Suprapubic skin (tissue), 4 donors: ENCODE measurements around the gene BCL11A. TPM values are rescaled to one million over a fixed set of nuclear protein-coding genes. Genes with fewer than 3 reads are reported as not detected.

Source experiments
- DNase-seq, 2 donors: peaks; one replicate each; pipeline ENCODE4 v3.0.0-alpha.2; 2019; ENCODE audit warnings: low spot score in 2 of 2
- H3K27ac ChIP-seq: fragments of 200-600 bp; sonication (generic); one replicate; pipeline ENCODE4 v1.5.1; 2019
- H3K27me3 ChIP-seq: fragments of 200-600 bp; sonication (generic); one replicate; pipeline ENCODE4 v1.5.1; 2019
- H3K36me3 ChIP-seq: fragments of 200-600 bp; sonication (generic); one replicate; pipeline ENCODE4 v1.5.1; 2019
- H3K4me1 ChIP-seq: fragments of 200-600 bp; sonication (generic); one replicate; pipeline ENCODE4 v1.5.1; 2019
- H3K4me3 ChIP-seq: fragments of 200-600 bp; sonication (generic); one replicate; pipeline ENCODE4 v1.5.1; 2019; ENCODE audit warnings: mild to moderate bottlenecking
- H3K9me3 ChIP-seq: fragments of 200-600 bp; sonication (generic); one replicate; pipeline ENCODE4 v1.5.1; 2019
- CTCF ChIP-seq, 2 donors: fragments of 200-600 bp in 1 of 2; fragments of 450-650 bp in 1 of 2; sonication (generic) in 1 of 2; IDR thresholded peaks; one replicate each; pipeline ENCODE4 v1.5.1; 2016 to 2019; ENCODE audit warnings: antibody characterized with exemption in 2 of 2, mild to moderate bottlenecking in 1 of 2, moderate library complexity in 1 of 2
- EP300 ChIP-seq: sonication (generic); formaldehyde crosslinking; IDR thresholded peaks from one replicate; pipeline ENCODE4 v1.6.1; 2017; ENCODE audit warnings: antibody characterized with exemption
- POLR2A ChIP-seq, 2 donors: fragments of 450-650 bp; IDR thresholded peaks; one replicate each; pipeline ENCODE4 v1.6.1; 2017; ENCODE audit warnings: antibody characterized with exemption in 2 of 2, mild to moderate bottlenecking in 2 of 2, moderate library complexity in 2 of 2
- POLR2AphosphoS5 ChIP-seq, 3 donors: sonication (generic); formaldehyde crosslinking; IDR thresholded peaks; one replicate each; pipeline ENCODE4 v1.6.1; 2017; ENCODE audit warnings: antibody characterized with exemption in 3 of 3
- WGBS: methylation state at CpG from one replicate; pipeline ENCODE4 v1.1.5; 2018; 5-methylcytosine and 5-hydroxymethylcytosine counted together
- total RNA-seq, 4 donors: library from RNA; depleted of rRNA; stranded (reverse); fragments of >200 nt; gene quantifications; one replicate each; pipeline ENCODE4 v1.1.0, GENCODE V29; 2016

Gene BCL11A
- total RNA-seq, 4 donors from 2014 or later = 67.1 to 222 (median 113) TPM

GRCh38 chr2:60490848-60491247 lies 62.6 kb downstream of the BCL11A start:
- 43% methylated on average over 4 of the region's 4 CpGs for WGBS
- peaks cover 6% of the 10 kb centered on the region for H3K4me1 ChIP-seq

GRCh38 chr2:60490441-60490840 lies 63.0 kb downstream of the BCL11A start:
- Histone ChIP-seq H3K27me3 (no peaks in the 10 kb centered on the region), H3K27ac (no peak overlapping the region), H3K4me3 (no peak overlapping the region), H3K9me3 (no peaks in the 10 kb centered on the region), H3K4me1 (peaks cover 6% of the 10 kb centered on the region), H3K36me3 (no peaks in the 10 kb centered on the region)
- WGBS = 85% methylated on average over 1 of the region's 1 CpG
- DNase-seq = no peak
- TF ChIP-seq CTCF (IDR thresholded peaks at IDR 0.05) = no peak
- no peak for TF ChIP-seq EP300
- TF ChIP-seq POLR2A (IDR thresholded peaks at IDR 0.05) = no peak
- TF ChIP-seq POLR2AphosphoS5 (IDR thresholded peaks at IDR 0.05) = no peak

More at GRCh38 chr2:60490848-60491247, 62.6 kb downstream of the BCL11A start:
- H3K4me3 ChIP-seq = no peak overlapping the region
- H3K36me3 ChIP-seq = no peaks in the 10 kb centered on the region
- no peak overlapping the region for H3K27ac ChIP-seq
- DNase-seq = no peak
- no peaks in the 10 kb centered on the region for H3K9me3 ChIP-seq
- no peaks in the 10 kb centered on the region for H3K27me3 ChIP-seq
- TF ChIP-seq CTCF (IDR thresholded peaks at IDR 0.05) (no peak), EP300 (no peak), POLR2A (IDR thresholded peaks at IDR 0.05) (no peak), POLR2AphosphoS5 (IDR thresholded peaks at IDR 0.05) (no peak)

- no peak for TF ChIP-seq EP300
- no peak for TF ChIP-seq CTCF (IDR thresholded peaks at IDR 0.05)
- no peak for TF ChIP-seq POLR2A (IDR thresholded peaks at IDR 0.05)
- no peak for TF ChIP-seq POLR2AphosphoS5 (IDR thresholded peaks at IDR 0.05)
- Histone ChIP-seq H3K27ac (no peak overlapping the region), H3K27me3 (no peaks in the 10 kb centered on the region), H3K4me1 (peaks cover 9% of the 10 kb centered on the region), H3K4me3 (no peak overlapping the region), H3K36me3 (no peaks in the 10 kb centered on the region), H3K9me3 (no peaks in the 10 kb centered on the region)
- DNase-seq = no peak
- WGBS = 65% methylated on average over 4 of the region's 4 CpGs
These were observed 64.2 kb downstream of the BCL11A start for GRCh38 chr2:60489289-60489688.

- DNase-seq = no peak
- H3K36me3 ChIP-seq = no peaks in the 10 kb centered on the region
- peaks cover 9% of the 10 kb centered on the region for H3K4me1 ChIP-seq
- H3K4me3 ChIP-seq = no peak overlapping the region
- TF ChIP-seq POLR2AphosphoS5 (IDR thresholded peaks at IDR 0.05) = no peak
- no peak for TF ChIP-seq EP300
- TF ChIP-seq CTCF (IDR thresholded peaks at IDR 0.05) = no peak
- TF ChIP-seq POLR2A (IDR thresholded peaks at IDR 0.05) = no peak
- no peak overlapping the region for H3K27ac ChIP-seq
- no peaks in the 10 kb centered on the region for H3K27me3 ChIP-seq
- no peaks in the 10 kb centered on the region for H3K9me3 ChIP-seq
- WGBS = 88% methylated on average over 3 of the region's 3 CpGs
These were observed 65.2 kb downstream of the BCL11A start for GRCh38 chr2:60488291-60488690.

GRCh38 chr2:60487174-60487573 lies 66.3 kb downstream of the BCL11A start:
- no peak for DNase-seq
- WGBS = 77% methylated on average over 5 of the region's 5 CpGs
- Histone ChIP-seq H3K27me3 (no peaks in the 10 kb centered on the region), H3K4me3 (no peak overlapping the region), H3K9me3 (no peaks in the 10 kb centered on the region), H3K36me3 (no peaks in the 10 kb centered on the region), H3K4me1 (peaks cover 14% of the 10 kb centered on the region), H3K27ac (no peak overlapping the region)
- no peak for TF ChIP-seq EP300
- TF ChIP-seq POLR2AphosphoS5 (IDR thresholded peaks at IDR 0.05) = no peak
- no peak for TF ChIP-seq CTCF (IDR thresholded peaks at IDR 0.05)
- no peak for TF ChIP-seq POLR2A (IDR thresholded peaks at IDR 0.05)
